ENCODE data around the gene ACAP3.

DNA sequence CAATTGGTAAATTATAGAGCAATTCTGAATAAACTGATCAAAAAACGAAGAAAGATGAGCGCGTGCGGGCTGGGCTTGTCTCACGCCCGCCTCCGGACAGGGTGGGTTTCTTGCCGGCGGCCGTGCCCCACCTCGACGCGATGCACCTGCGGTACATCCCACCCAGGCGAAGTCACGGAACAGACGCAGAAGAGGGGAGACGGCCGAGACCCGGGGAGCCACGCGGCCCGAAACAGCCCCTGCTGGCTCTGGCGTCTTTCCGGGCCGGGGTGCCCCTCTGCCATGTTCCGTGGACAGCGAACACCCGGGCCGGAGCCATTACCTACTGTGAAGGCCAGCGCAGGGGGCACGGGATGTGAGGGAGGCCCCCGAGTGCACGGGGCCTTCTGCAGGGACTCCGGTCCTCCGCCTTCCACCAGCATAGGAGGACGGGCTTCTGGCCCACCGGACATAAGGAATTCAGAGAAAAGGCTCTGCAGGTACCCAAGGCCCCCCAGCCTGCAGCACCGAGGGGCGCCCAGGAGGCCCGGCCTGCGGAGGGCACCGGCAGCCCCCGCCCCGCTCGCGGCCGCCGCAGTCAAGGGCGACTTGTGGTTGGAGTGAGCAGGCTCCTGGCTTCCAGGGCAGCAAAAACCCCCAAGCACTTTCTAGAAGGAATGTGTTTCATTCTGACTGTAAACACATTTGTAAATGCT is 53.6 kb downstream of the ACAP3 start:
- TF ChIP-seq, protein P1, sequence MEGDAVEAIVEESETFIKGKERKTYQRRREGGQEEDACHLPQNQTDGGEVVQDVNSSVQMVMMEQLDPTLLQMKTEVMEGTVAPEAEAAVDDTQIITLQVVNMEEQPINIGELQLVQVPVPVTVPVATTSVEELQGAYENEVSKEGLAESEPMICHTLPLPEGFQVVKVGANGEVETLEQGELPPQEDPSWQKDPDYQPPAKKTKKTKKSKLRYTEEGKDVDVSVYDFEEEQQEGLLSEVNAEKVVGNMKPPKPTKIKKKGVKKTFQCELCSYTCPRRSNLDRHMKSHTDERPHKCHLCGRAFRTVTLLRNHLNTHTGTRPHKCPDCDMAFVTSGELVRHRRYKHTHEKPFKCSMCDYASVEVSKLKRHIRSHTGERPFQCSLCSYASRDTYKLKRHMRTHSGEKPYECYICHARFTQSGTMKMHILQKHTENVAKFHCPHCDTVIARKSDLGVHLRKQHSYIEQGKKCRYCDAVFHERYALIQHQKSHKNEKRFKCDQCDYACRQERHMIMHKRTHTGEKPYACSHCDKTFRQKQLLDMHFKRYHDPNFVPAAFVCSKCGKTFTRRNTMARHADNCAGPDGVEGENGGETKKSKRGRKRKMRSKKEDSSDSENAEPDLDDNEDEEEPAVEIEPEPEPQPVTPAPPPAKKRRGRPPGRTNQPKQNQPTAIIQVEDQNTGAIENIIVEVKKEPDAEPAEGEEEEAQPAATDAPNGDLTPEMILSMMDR (IDR thresholded peaks at IDR 0.05), result no peak
- TF ChIP-seq EZH2 (IDR thresholded peaks at IDR 0.05), result no peak

All from neural progenitor cell (in vitro differentiated cells).